ENCODE results near the gene TRAF2. TPM values are rescaled to one million over a fixed set of nuclear protein-coding genes. Genes with fewer than 3 reads are reported as not detected.

Gene TRAF2
- total and polyA plus RNA-seq, 2 of the 4 experiments (the other 2 are of a cell fraction) = 6.6 to 12.0 TPM

- H3K9me1 ChIP-seq (ENCODE audit: insufficient read depth, low read length) = peaks cover 5% of the 10 kb centered on the region
- no peak overlapping the region for H4K8ac ChIP-seq (ENCODE audit: low read depth in 2 of 2, low read length in 2 of 2)
- H3K9ac ChIP-seq (ENCODE audit: low read depth, low read length) = no peak overlapping the region
- no peak overlapping the region for H3K56ac ChIP-seq (ENCODE audit: extremely low read depth, insufficient read depth, low read length)
- intact Hi-C loops (cut with micrococcal nuclease) = no loop called here
- no peak overlapping the region for H3K23ac ChIP-seq (ENCODE audit: low read depth, low read length)
- no peak overlapping the region for H3K4me3 ChIP-seq (ENCODE audit: insufficient read depth, low read depth, low read length)
- no peak overlapping the region for H3K18ac ChIP-seq (ENCODE audit: low read depth, low read length)
- CTCF ChIA-PET = no interaction called here
- H4K91ac ChIP-seq (ENCODE audit: insufficient read depth, low read depth, low read length) = no peak overlapping the region
- H2BK5ac ChIP-seq (ENCODE audit: low read depth, low read length, poor library complexity, severe bottlenecking) = no peak overlapping the region
- H3K14ac ChIP-seq (replicated peaks; ENCODE audit: low read depth, low read length) = no peak overlapping the region
- H2AK5ac ChIP-seq (ENCODE audit: low read depth, low read length) = no peak overlapping the region
- H3K4ac ChIP-seq (ENCODE audit: low read depth, low read length) = no peak overlapping the region
- no peak overlapping the region for H2AK9ac ChIP-seq (replicated peaks; ENCODE audit: low read depth, low read length, poor library complexity)
- no peak overlapping the region for H2BK15ac ChIP-seq (ENCODE audit: low read depth, low read length)
- DNase-seq (no peak), ATAC-seq (ENCODE audit: low read depth) (no peak)
- H3K9me3 ChIP-seq (ENCODE audit: control insufficient read depth, insufficient read depth, low read length) = peaks cover 10% of the 10 kb centered on the region
- no peaks in the 10 kb centered on the region for H3K27me3 ChIP-seq (ENCODE audit: control insufficient read depth, insufficient read depth, low read length)
- H3K27ac ChIP-seq (ENCODE audit: insufficient read depth, low read length) = no peak overlapping the region
- H2BK20ac ChIP-seq (ENCODE audit: low read depth, low read length) = no peak overlapping the region
- H2AFZ ChIP-seq (replicated peaks; ENCODE audit: low read length, poor library complexity) = peak overlapping the region; percentile 23
- no TSS peak for BruUV-seq (replicated peaks)
- dilution Hi-C loops (cut with HindIII; ENCODE audit: low sequenced_read_pairs, unreplicated experiment) = no loop called here
- 98% methylated on average over 10 of the region's 18 CpGs; no CpG with 5 or more reads in 1 of the 2 experiments for WGBS, 2 experiments (ENCODE audit: extremely low coverage in 2 of 2, insufficient read length in 1 of 2)
- no peak overlapping the region for H4K5ac ChIP-seq (ENCODE audit: low read depth, low read length)
- in situ Hi-C loops (cut with MboI; ENCODE audit: low sequenced_read_pairs) = no loop called here
- H2BK120ac ChIP-seq (ENCODE audit: low read depth, low read length) = no peak overlapping the region
- peaks cover 3% of the 10 kb centered on the region for H3K4me1 ChIP-seq (ENCODE audit: control insufficient read depth, insufficient read depth, low read length)
- no peak overlapping the region for H3K4me2 ChIP-seq (ENCODE audit: low read depth, low read length)
- peaks cover 13% of the 10 kb centered on the region for H4K20me1 ChIP-seq (ENCODE audit: insufficient read depth, low read length)
- peaks cover 16 to 37% of the 10 kb centered on the region in 2 experiments for H3K79me1 ChIP-seq (ENCODE audit: low read depth in 1 of 2, low read length in 2 of 2)
- TF ChIP-seq FOS (IDR thresholded peaks at IDR 0.05; ENCODE audit: low read depth, low read length) (no peak), MAFK (IDR thresholded peaks at IDR 0.05; ENCODE audit: low read depth, low read length) (no peak), POLR2A (IDR thresholded peaks at IDR 0.05; ENCODE audit: low read depth, low read length) (no peak), RCOR1 (IDR thresholded peaks at IDR 0.05; ENCODE audit: insufficient replicate concordance, low read length) (no peak)
- TF ChIP-seq, protein P1, sequence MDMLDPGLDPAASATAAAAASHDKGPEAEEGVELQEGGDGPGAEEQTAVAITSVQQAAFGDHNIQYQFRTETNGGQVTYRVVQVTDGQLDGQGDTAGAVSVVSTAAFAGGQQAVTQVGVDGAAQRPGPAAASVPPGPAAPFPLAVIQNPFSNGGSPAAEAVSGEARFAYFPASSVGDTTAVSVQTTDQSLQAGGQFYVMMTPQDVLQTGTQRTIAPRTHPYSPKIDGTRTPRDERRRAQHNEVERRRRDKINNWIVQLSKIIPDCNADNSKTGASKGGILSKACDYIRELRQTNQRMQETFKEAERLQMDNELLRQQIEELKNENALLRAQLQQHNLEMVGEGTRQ (IDR thresholded peaks at IDR 0.05; ENCODE audit: low read depth, low read length) = no peak
- POLR2A ChIA-PET (ENCODE audit: unreplicated experiment) = no interaction called here
- H3K36me3 ChIP-seq (ENCODE audit: control insufficient read depth, insufficient read depth, low read length) = peaks cover 13% of the 10 kb centered on the region
Observed at GRCh38 chr9:136867917-136868316, 18.4 kb upstream of the TRAF2 start.
